ENCODE measurements around the gene CADM2.

DNA sequence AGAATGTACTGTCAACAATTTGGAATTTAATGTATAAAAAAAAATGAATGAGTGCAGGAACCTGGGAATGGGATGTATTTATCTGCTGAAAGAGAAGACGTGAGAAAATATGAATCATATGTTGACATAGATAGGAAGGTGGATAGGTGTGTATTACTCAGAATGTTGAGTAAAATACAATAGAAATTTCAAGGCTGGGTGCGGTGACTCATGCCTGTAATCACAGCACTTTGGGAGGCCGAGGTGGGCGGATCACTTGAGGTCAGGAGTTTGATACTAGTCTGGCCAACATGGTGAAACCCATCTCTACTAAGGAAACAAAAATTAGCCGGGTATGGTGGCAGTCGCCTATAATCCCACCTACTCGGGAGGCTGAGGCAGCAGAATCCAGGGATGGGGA is 202.8 kb downstream of the CADM2 start:
- TF ChIP-seq EZH2 (IDR thresholded peaks at IDR 0.05; ENCODE audit: borderline replicate concordance, low read depth, low read length, poor library complexity, severe bottlenecking), result no peak
- TF ChIP-seq, protein P1, sequence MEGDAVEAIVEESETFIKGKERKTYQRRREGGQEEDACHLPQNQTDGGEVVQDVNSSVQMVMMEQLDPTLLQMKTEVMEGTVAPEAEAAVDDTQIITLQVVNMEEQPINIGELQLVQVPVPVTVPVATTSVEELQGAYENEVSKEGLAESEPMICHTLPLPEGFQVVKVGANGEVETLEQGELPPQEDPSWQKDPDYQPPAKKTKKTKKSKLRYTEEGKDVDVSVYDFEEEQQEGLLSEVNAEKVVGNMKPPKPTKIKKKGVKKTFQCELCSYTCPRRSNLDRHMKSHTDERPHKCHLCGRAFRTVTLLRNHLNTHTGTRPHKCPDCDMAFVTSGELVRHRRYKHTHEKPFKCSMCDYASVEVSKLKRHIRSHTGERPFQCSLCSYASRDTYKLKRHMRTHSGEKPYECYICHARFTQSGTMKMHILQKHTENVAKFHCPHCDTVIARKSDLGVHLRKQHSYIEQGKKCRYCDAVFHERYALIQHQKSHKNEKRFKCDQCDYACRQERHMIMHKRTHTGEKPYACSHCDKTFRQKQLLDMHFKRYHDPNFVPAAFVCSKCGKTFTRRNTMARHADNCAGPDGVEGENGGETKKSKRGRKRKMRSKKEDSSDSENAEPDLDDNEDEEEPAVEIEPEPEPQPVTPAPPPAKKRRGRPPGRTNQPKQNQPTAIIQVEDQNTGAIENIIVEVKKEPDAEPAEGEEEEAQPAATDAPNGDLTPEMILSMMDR (conservative IDR thresholded peaks at IDR 0.05; ENCODE audit: low read depth, low read length), result no peak

Measured in A673 (cell line).